SU-DHL-6 (cell line): ENCODE data around the gene SDK2.

Experiments used
- H2AFZ ChIP-seq: fragments of 200-600 bp; sonication (generic); 2 replicates; pipeline ENCODE4 v1.6.1; 2014; ENCODE audit warnings: low read depth, mild to moderate bottlenecking, moderate library complexity, mixed read lengths, antibody characterized with exemption, low read length; ENCODE audit not compliant: severe bottlenecking
- H3F3A ChIP-seq: fragments of 200-600 bp; shearing (Covaris generic); 2 replicates; pipeline ENCODE4 v1.6.0; 2016; ENCODE audit warnings: antibody characterized with exemption, mild to moderate bottlenecking; ENCODE audit not compliant: insufficient read depth
- H3K27ac ChIP-seq: fragments of 200-600 bp; sonication (generic); 2 replicates; pipeline ENCODE4 v1.5.1; 2016; ENCODE audit warnings: low read depth, mild to moderate bottlenecking, low read length, moderate library complexity, mixed read lengths
- H3K27me3 ChIP-seq: fragments of 200-600 bp; sonication (generic), shearing (Covaris generic); 2 replicates; pipeline ENCODE4 v1.6.0; 2014; ENCODE audit warnings: mild to moderate bottlenecking, low read length
- H3K36me3 ChIP-seq: fragments of 200-600 bp; sonication (generic); 2 replicates; pipeline ENCODE4 v1.6.1; 2014; ENCODE audit warnings: mild to moderate bottlenecking, low read length, mixed read lengths
- H3K4me2 ChIP-seq: fragments of 300-600, 200-600 bp; shearing (Covaris generic), sonication (generic); 2 replicates; pipeline ENCODE4 v1.6.0; 2014; ENCODE audit warnings: low read length, low read depth, mild to moderate bottlenecking; ENCODE audit not compliant: poor library complexity, severe bottlenecking
- H3K4me3 ChIP-seq: fragments of 200-600 bp; sonication (generic); 2 replicates; pipeline ENCODE4 v1.5.1; 2014; ENCODE audit warnings: antibody characterized with exemption, low read length, mild to moderate bottlenecking, mixed read lengths; ENCODE audit not compliant: insufficient read depth, poor library complexity, severe bottlenecking
- H3K79me2 ChIP-seq: fragments of 200-600 bp; sonication (generic); 2 replicates; pipeline ENCODE4 v1.6.1; 2014; ENCODE audit warnings: mild to moderate bottlenecking, low read length, moderate library complexity; ENCODE audit not compliant: insufficient read depth
- H3K9ac ChIP-seq: fragments of 200-600 bp; sonication (generic); 2 replicates; pipeline ENCODE4 v1.7.0; 2014; ENCODE audit warnings: mild to moderate bottlenecking, low read length
- H3K9me2 ChIP-seq: fragments of 200-600 bp; sonication (generic); replicated peaks from 2 replicates; pipeline ENCODE4 v1.6.1; 2014; ENCODE audit warnings: low read length; ENCODE audit not compliant: insufficient read depth
- H3K9me3 ChIP-seq: fragments of 200-600 bp; sonication (generic); 2 replicates; pipeline ENCODE4 v1.6.1; 2014; ENCODE audit warnings: low read length, mixed read lengths; ENCODE audit not compliant: insufficient read depth
- H4K20me1 ChIP-seq: fragments of 200-600 bp; sonication (generic); 2 replicates; pipeline ENCODE4 v1.6.1; 2014; ENCODE audit warnings: low read depth, mild to moderate bottlenecking, antibody characterized with exemption, low read length, moderate library complexity, mixed read lengths
- EZH2phosphoT487 ChIP-seq: fragments of 200-600 bp; sonication (generic), shearing (Covaris generic); conservative IDR thresholded peaks from 2 replicates; pipeline ENCODE4 v1.6.1; 2018; ENCODE audit warnings: mild to moderate bottlenecking, antibody characterized with exemption, low read length, moderate library complexity, mixed read lengths
- TF ChIP-seq, protein P1 (sequence below): fragments of 200-600 bp; sonication (generic); IDR thresholded peaks from one replicate; pipeline ENCODE4 v1.5.1; 2017; ENCODE audit warnings: antibody characterized with exemption, mild to moderate bottlenecking, low read length, moderate library complexity; ENCODE audit not compliant: insufficient read depth, poor library complexity, severe bottlenecking

SDK2 gene

GRCh38 chr17:73431401-73432205 lies 212.6 kb downstream of the SDK2 start:
- TF ChIP-seq EZH2phosphoT487: no peak
- TF ChIP-seq, protein P1, sequence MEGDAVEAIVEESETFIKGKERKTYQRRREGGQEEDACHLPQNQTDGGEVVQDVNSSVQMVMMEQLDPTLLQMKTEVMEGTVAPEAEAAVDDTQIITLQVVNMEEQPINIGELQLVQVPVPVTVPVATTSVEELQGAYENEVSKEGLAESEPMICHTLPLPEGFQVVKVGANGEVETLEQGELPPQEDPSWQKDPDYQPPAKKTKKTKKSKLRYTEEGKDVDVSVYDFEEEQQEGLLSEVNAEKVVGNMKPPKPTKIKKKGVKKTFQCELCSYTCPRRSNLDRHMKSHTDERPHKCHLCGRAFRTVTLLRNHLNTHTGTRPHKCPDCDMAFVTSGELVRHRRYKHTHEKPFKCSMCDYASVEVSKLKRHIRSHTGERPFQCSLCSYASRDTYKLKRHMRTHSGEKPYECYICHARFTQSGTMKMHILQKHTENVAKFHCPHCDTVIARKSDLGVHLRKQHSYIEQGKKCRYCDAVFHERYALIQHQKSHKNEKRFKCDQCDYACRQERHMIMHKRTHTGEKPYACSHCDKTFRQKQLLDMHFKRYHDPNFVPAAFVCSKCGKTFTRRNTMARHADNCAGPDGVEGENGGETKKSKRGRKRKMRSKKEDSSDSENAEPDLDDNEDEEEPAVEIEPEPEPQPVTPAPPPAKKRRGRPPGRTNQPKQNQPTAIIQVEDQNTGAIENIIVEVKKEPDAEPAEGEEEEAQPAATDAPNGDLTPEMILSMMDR: no peak
- no peaks in the 10 kb centered on the region for H3K79me2 ChIP-seq
- H4K20me1 ChIP-seq: no peaks in the 10 kb centered on the region
- no peaks in the 10 kb centered on the region for H3K36me3 ChIP-seq
- no peaks in the 10 kb centered on the region for H3K27me3 ChIP-seq
- H3K9me2 ChIP-seq: no peaks in the 10 kb centered on the region
- H3F3A ChIP-seq: no peaks in the 10 kb centered on the region
- no peak overlapping the region for H3K4me3 ChIP-seq
- H3K4me2 ChIP-seq: no peak overlapping the region
- H3K27ac ChIP-seq: no peak overlapping the region
- no peak overlapping the region for H2AFZ ChIP-seq
- H3K9ac ChIP-seq: no peak overlapping the region
- no peaks in the 10 kb centered on the region for H3K9me3 ChIP-seq

GRCh38 chr17:73430848-73431247 lies 213.4 kb downstream of the SDK2 start:
- Histone ChIP-seq H3K4me3 (no peak overlapping the region), H3K79me2 (no peaks in the 10 kb centered on the region), H3K9me3 (no peaks in the 10 kb centered on the region), H3K4me2 (no peak overlapping the region), H3K9me2 (no peaks in the 10 kb centered on the region), H4K20me1 (no peaks in the 10 kb centered on the region), H2AFZ (no peak overlapping the region), H3F3A (no peaks in the 10 kb centered on the region), H3K27me3 (no peaks in the 10 kb centered on the region), H3K9ac (no peak overlapping the region), H3K27ac (no peak overlapping the region), H3K36me3 (no peaks in the 10 kb centered on the region)
- TF ChIP-seq, protein P1: no peak
- no peak for TF ChIP-seq EZH2phosphoT487

DNA sequence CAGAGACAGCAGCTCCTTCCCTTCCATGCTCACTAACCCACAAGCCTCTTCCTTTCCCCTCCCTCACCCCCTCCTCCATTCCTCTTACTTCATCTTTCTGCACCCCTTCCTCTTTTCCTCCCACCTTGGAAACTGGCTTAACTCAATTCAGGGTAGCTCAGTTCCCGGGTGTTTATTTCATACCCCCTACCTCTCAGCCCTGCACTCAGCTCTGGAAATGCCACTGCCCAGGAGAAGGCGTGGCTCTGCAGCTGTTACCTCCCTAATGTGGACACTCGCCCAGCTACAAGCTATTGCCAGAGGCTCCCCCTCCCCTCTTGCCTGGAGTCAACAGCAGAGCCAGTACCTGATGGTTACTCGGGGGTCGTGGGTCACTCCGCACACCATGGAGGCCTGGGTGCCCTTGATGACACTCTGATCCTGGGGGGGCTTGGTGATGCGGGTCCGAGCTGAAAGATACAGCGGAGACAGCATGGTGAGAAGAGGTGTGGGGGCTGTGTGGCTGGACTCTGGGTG lies 214.0 kb downstream of the SDK2 start:
- Histone ChIP-seq H3F3A (no peaks in the 10 kb centered on the region), H3K4me3 (no peak overlapping the region), H2AFZ (no peak overlapping the region), H3K9ac (no peak overlapping the region), H3K79me2 (no peaks in the 10 kb centered on the region), H3K4me2 (no peak overlapping the region), H3K9me2 (no peaks in the 10 kb centered on the region), H3K27me3 (no peaks in the 10 kb centered on the region), H3K27ac (no peak overlapping the region), H3K36me3 (no peaks in the 10 kb centered on the region), H3K9me3 (no peaks in the 10 kb centered on the region), H4K20me1 (no peaks in the 10 kb centered on the region)
- TF ChIP-seq, protein P1: no peak
- TF ChIP-seq EZH2phosphoT487: no peak
